GM12801 (cell line): ENCODE data around the gene NDUFA11.

Experiments used
- TF ChIP-seq, protein P1 (sequence below): IDR thresholded peaks from one replicate; pipeline ENCODE4 v1.5.1; 2011; ENCODE audit warnings: control low read depth; ENCODE audit not compliant: insufficient read length; ENCODE audit errors: extremely low read depth

NDUFA11 gene

DNA sequence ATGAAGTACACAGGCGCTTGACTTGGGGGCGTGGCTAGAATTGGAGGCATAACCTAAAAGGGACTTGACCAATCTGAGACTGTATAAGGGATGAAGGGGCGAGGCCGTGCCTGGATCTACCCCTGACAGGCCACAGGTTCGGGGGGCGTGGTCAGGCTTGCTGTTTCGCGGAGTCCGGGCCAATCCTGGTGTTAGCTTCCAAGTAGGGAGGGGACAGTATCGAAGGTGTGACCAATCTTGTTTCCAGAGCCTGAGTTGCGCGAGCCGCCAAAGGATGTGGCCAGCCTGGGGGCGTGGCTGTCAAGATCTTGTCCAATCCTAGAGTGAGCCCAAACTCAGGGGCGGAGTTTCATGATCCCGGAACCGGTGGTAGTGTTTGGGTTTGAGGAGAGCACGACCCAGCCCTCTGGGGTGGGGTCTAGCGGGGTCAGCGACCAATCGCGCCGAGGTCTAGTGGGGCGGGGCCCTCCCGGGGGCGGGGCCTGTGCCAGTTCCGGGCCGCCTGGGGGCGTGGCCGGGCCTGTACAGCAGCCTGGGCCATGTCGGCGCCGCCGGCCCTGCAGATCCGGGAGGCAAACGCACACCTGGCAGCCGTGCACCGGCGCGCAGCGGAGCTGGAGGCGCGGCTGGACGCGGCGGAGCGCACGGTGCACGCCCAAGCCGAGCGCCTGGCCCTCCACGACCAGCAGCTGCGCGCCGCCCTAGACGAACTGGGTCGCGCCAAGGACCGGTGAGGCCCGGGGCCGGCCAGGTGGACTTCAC is 943 bp upstream of the NDUFA11 start, which contains the start of gene VMAC:
Gene VMAC, plus strand, starts transcription at position 521 of the 762 bp plus-strand sequence. Its CDS starts 19 bp downstream, at position 540.
- TF ChIP-seq, protein P1, sequence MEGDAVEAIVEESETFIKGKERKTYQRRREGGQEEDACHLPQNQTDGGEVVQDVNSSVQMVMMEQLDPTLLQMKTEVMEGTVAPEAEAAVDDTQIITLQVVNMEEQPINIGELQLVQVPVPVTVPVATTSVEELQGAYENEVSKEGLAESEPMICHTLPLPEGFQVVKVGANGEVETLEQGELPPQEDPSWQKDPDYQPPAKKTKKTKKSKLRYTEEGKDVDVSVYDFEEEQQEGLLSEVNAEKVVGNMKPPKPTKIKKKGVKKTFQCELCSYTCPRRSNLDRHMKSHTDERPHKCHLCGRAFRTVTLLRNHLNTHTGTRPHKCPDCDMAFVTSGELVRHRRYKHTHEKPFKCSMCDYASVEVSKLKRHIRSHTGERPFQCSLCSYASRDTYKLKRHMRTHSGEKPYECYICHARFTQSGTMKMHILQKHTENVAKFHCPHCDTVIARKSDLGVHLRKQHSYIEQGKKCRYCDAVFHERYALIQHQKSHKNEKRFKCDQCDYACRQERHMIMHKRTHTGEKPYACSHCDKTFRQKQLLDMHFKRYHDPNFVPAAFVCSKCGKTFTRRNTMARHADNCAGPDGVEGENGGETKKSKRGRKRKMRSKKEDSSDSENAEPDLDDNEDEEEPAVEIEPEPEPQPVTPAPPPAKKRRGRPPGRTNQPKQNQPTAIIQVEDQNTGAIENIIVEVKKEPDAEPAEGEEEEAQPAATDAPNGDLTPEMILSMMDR, result no peak

DNA sequence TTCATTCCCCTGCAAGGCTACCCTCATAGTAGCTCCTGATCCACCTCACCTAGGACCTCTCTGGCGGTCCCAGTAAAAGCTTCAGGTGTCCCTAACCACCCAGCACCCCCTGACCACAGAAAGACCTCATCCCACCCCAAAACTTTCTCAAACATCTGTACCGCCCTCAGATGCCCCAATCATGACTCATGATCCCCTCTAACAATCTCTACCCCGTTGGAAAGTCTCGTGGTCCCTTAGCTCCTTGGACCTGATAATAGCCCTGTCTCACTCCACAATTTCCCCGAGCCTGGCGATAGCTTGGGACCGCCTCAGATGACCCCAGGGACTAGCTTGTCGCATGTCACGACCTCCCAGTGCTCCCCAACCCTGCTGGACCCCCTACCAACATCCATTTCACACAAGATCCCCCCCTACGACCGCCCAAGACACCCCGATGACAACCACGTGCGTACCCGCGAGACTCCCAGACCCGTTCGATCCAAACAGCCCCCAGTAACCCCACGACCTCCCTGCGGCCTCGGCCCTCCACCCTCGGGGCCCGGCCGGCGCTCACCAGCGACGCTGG is 450 bp downstream of the NDUFA11 start:
- TF ChIP-seq, protein P1, result no peak

DNA sequence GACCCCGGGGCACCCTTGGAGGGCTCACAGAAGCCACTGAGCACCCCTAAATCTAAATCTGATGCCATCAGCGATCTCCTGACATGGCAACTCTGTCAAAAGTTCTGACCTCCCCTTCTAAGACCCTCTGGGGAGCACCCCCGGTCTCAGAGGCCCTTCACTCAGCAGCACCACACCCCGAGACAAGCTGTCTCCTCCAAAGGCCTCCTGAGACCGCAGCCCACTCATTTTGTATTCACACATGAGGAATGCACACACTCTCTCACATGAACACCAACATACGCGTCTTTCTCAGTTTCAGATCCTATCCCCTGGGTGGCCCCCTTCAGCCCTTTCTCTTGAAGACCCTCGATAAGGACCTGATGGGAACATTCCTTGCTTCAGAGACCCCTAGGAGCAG is 2.6 kb downstream of the NDUFA11 start:
- TF ChIP-seq, protein P1, result no peak

DNA sequence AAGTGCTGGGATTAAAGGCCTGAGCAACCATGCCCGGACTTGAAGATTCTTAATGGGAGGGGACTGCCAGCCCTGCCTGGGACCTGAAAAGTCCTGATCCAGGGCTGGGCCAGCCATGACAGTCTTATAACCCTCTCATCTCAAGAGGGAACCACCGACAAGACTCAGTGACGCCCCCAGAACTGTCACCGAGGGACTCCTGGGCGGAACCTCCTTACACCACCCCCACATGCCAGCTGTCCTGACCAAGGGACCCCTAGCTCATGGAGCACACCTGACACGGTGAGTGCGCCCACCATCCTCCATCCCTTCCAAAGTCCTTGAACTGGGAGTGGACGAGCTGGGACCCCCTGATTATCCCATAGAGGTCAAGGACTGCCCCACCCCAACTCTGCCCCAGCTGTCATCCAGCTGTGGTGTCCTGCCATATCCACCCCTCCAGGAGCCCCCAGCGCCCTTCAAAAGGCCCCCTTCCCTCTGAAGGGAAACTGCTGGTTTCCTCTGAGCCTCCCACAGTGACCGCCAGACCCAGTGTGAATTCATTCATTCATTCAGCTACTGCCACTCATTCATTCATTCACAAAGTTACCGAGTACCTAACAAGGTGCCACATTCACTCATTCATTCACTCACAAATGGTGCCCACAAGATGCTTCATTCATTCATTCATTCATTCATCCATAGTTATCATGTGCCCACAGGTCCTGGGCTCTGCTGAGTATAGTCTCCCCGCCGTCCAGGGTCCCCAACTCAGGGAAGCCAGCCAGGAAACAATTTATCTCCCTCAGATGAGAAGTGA is 3.7 kb downstream of the NDUFA11 start:
- TF ChIP-seq, protein P1, result no peak

DNA sequence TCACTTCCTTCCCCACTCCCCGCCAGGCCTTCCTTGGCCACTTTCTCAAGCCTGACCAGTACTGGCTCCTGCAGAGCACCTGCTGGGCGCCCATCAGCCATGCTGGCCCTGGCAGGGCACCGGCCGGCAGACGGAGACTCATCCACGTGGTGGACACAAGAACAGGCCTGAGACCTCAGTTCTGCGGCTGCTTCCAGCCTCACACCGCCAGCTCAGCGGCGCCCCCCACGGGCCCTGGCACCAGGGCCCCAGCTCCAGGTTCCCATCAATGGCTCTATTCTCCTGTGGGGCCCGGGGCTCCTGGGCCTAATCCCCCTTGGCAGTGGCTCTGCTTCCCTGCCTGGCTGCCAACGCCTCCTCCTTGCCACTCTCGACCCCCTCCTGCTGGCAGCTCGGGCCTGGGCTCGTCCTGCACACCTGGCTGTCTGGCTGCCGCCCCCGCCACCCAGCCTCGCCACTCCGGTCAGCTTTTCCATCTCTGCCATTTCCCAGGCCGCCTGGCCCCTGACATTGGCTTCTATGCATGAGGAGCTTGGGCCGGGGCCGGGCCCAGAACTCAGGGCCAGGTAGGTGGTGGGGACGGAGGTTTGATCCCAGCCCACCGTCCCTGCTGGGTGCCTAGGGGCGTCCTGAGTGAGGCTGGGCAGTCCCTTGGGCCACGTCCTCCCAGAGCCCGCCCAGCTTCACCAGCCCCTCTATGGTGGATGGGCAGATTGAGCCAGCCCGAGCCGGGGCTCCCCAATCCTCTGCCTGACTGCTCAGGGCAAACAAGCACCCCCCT is 6.2 kb downstream of the NDUFA11 start:
- TF ChIP-seq, protein P1, result no peak

DNA sequence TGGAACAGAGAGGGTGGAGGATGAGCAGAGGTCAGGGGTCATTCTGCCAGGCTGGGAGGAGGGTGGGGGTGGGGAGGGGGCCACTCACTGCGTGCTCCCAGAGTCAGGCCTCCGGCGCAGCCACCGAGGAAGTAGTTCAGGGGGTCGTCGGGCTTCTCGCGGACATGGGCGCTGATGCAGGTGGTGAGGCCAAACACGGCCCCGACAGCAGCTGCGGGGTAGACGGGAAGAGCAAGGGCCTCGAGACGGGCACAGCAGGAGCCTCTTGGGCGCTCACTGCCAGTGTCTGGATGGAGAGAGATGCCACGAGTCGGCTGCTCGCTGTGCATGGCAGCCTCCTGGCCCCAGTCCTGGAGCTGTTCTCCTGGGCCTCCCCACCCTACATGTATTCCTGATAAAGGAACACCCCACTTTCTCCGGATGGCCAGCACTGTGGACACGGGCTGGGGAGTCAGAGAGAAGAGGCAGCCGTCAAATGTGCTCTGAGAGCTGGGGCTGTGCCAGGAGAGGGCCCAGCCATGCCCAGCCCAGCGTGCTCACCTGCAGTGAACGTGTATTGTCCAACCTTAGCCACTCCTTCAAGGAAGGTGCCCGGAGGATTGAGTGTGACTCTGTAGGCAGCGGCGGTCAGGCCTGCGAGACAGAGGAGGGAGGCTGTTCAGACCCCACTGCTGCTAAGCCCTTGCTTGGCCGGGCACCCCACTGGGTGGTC is 7.1 kb downstream of the NDUFA11 start:
- TF ChIP-seq, protein P1, result no peak
